Fibroblast of lung (primary cell): ENCODE results near the gene UBL4B. TPM values are rescaled to one million over a fixed set of nuclear protein-coding genes. Genes with fewer than 3 reads are reported as not detected.

ENCODE experiments used
- DNase-seq, 2 donors: peaks; one replicate each; pipeline versions ENCODE4 v3.0.0 to v3.0.0-alpha.2; 2010; ENCODE audit warnings: low read depth in 2 of 2
- H2AFZ ChIP-seq: 2 replicates; pipeline ENCODE4 v1.5.1; 2012; ENCODE audit warnings: low read length, control low read depth, inconsistent platforms
- H3K27ac ChIP-seq: 2 replicates; pipeline ENCODE4 v1.5.1; 2011; ENCODE audit warnings: low read length, control low read depth; ENCODE audit not compliant: insufficient read depth
- H3K27me3 ChIP-seq: 2 replicates; pipeline ENCODE4 v1.5.1; 2011; ENCODE audit warnings: mild to moderate bottlenecking, low read length; ENCODE audit not compliant: control insufficient read depth, insufficient read depth
- H3K36me3 ChIP-seq: 2 replicates; pipeline ENCODE4 v1.5.1; 2011; ENCODE audit warnings: low read length; ENCODE audit not compliant: control insufficient read depth, insufficient read depth
- H3K4me1 ChIP-seq: 2 replicates; pipeline ENCODE4 v1.5.1; 2011; ENCODE audit warnings: low read length; ENCODE audit not compliant: control insufficient read depth, insufficient read depth; ENCODE audit errors: extremely low read depth
- H3K4me2 ChIP-seq: 2 replicates; pipeline ENCODE4 v1.5.1; 2011; ENCODE audit warnings: low read length, control low read depth; ENCODE audit not compliant: insufficient read depth; ENCODE audit errors: extremely low read depth
- H3K4me3 ChIP-seq, 4 experiments: fragments of 200-600 bp in 1 of 4; sonication (generic) in 1 of 4; replicated peaks in 1 of 4; 2 replicates each; pipeline ENCODE4 v1.5.1; 2011 to 2016; ENCODE audit warnings: low read length in 4 of 4, low read depth in 3 of 4, mild to moderate bottlenecking in 3 of 4, control low read depth in 2 of 4, inconsistent platforms in 1 of 4, mixed read lengths in 1 of 4; ENCODE audit not compliant: insufficient read depth in 1 of 4; ENCODE audit errors: control extremely low read depth in 1 of 4
- H3K79me2 ChIP-seq: 2 replicates; pipeline ENCODE4 v1.5.1; 2012; ENCODE audit warnings: mild to moderate bottlenecking, low read length, inconsistent platforms; ENCODE audit not compliant: control insufficient read depth, insufficient read depth
- H3K9ac ChIP-seq: 2 replicates; pipeline ENCODE4 v1.5.1; 2011; ENCODE audit warnings: mild to moderate bottlenecking, low read length, control low read depth; ENCODE audit not compliant: insufficient read depth
- H3K9me3 ChIP-seq: 2 replicates; pipeline ENCODE4 v1.5.1; 2012; ENCODE audit warnings: low read depth, low read length; ENCODE audit not compliant: control insufficient read depth, insufficient read depth
- H4K20me1 ChIP-seq: 2 replicates; pipeline ENCODE4 v1.5.1; 2011; ENCODE audit warnings: low read length; ENCODE audit not compliant: control insufficient read depth, insufficient read depth; ENCODE audit errors: extremely low read depth
- CTCF ChIP-seq, 2 donors: IDR thresholded peaks in 1 of 2; conservative IDR thresholded peaks in 1 of 2; 1 replicate in 1 of 2; 2 replicates in 1 of 2; pipeline ENCODE4 v1.5.1; 2011 to 2012; ENCODE audit warnings: low read length in 2 of 2, control low read depth in 1 of 2, inconsistent platforms in 1 of 2, low read depth in 1 of 2, mild to moderate bottlenecking in 1 of 2
- EZH2 ChIP-seq: IDR thresholded peaks from 2 replicates; pipeline ENCODE4 v1.5.1; 2012; ENCODE audit warnings: low read length, control low read depth, mild to moderate bottlenecking; ENCODE audit errors: missing control alignments
- polyA minus RNA-seq: library from RNA; depleted of rRNA, polyadenylated mRNA; stranded (reverse); fragments of >200 nt; gene quantifications from 2 replicates; pipeline ENCODE4 v1.2.3, GENCODE V29; 2011; ENCODE audit warnings: low replicate concordance
- polyA plus RNA-seq, 2 donors: library from polyadenylated mRNA; depleted of rRNA in 1 of 2; stranded (reverse) in 1 of 2; unstranded in 1 of 2; fragments of >200 nt; gene quantifications; 2 replicates each; pipeline ENCODE4 v1.2.1, GENCODE V29; 2011 to 2012; ENCODE audit warnings: missing spikeins in 1 of 2
- total RNA-seq: library from RNA; depleted of rRNA; stranded (reverse); fragments of >200 nt; gene quantifications from 2 replicates; pipeline ENCODE4 v1.2.1, GENCODE V29; 2014

Gene UBL4B
- total RNA-seq (under 0.01 TPM in 1 of 2 replicates, not detected in the other), polyA plus RNA-seq (not detected in 2 replicates), polyA minus RNA-seq (not detected in 2 replicates)
- polyA plus RNA-seq (2012) = not detected in 2 replicates

GRCh38 chr1:110112143-110112542, at the start of gene UBL4B:
Gene UBL4B, plus strand, starts transcription at chr1:110112443. Its CDS starts 92 bp downstream, at chr1:110112535.
- H3K27me3 ChIP-seq = peaks cover 33% of the 10 kb centered on the region
- no peaks in the 10 kb centered on the region for H3K9me3 ChIP-seq
- H3K9ac ChIP-seq = no peak within 1 kb of the TSS
- H2AFZ ChIP-seq = no peak within 1 kb of the TSS
- no peaks in the 10 kb centered on the region for H3K79me2 ChIP-seq
- H3K36me3 ChIP-seq = no peaks in the 10 kb centered on the region
- H3K4me3 ChIP-seq = no peak within 1 kb of the TSS
- no peak within 1 kb of the TSS for H3K27ac ChIP-seq
- H3K4me1 ChIP-seq = no peaks in the 10 kb centered on the region
- no peak for TF ChIP-seq CTCF (conservative IDR thresholded peaks at IDR 0.05 in 1 of 2, IDR thresholded peaks at IDR 0.05 in 1 of 2; ENCODE audit: low read depth in 1 of 2, low read length in 2 of 2)
- no peak for TF ChIP-seq EZH2
- no peak within 1 kb of the TSS for H3K4me2 ChIP-seq
- no peaks in the 10 kb centered on the region for H4K20me1 ChIP-seq
- DNase-seq = no peak

- no peaks in the 10 kb centered on the region for H3K79me2 ChIP-seq
- no peak overlapping the region for H3K27ac ChIP-seq
- DNase-seq = no peak
- no peak overlapping the region for H3K9ac ChIP-seq
- H3K27me3 ChIP-seq = peaks cover 18% of the 10 kb centered on the region
- H3K4me2 ChIP-seq = no peak overlapping the region
- TF ChIP-seq EZH2 = no peak
- no peak for TF ChIP-seq CTCF (conservative IDR thresholded peaks at IDR 0.05 in 1 of 2, IDR thresholded peaks at IDR 0.05 in 1 of 2; ENCODE audit: low read depth in 1 of 2, low read length in 2 of 2)
- no peak overlapping the region for H2AFZ ChIP-seq
- H4K20me1 ChIP-seq = no peaks in the 10 kb centered on the region
- no peak overlapping the region for H3K4me3 ChIP-seq
- no peaks in the 10 kb centered on the region for H3K9me3 ChIP-seq
- H3K4me1 ChIP-seq = peaks cover 5% of the 10 kb centered on the region
- no peaks in the 10 kb centered on the region for H3K36me3 ChIP-seq
These were observed 49.6 kb upstream of the UBL4B start for GRCh38 chr1:110062612-110063011.

- Histone ChIP-seq H3K79me2 (no peaks in the 10 kb centered on the region), H3K4me3 (no peak overlapping the region), H3K9ac (no peak overlapping the region), H3K36me3 (no peaks in the 10 kb centered on the region), H3K9me3 (no peaks in the 10 kb centered on the region), H4K20me1 (no peaks in the 10 kb centered on the region), H3K4me1 (no peaks in the 10 kb centered on the region), H3K27ac (no peak overlapping the region), H2AFZ (no peak overlapping the region), H3K27me3 (peaks cover 30% of the 10 kb centered on the region), H3K4me2 (no peak overlapping the region)
- TF ChIP-seq EZH2 = no peak
- TF ChIP-seq CTCF (conservative IDR thresholded peaks at IDR 0.05 in 1 of 2, IDR thresholded peaks at IDR 0.05 in 1 of 2; ENCODE audit: low read depth in 1 of 2, low read length in 2 of 2) = no peak
- no peak for DNase-seq
These were observed 48.5 kb upstream of the UBL4B start for GRCh38 chr1:110063781-110064180.
